ENCODE measurements around the gene DBP.
"Not testable (repeated sequence)": the region's sequence is repeated elsewhere in the genome, so short reads cannot be mapped to it uniquely, and the experiment has no call there.

Gene DBP

DNA sequence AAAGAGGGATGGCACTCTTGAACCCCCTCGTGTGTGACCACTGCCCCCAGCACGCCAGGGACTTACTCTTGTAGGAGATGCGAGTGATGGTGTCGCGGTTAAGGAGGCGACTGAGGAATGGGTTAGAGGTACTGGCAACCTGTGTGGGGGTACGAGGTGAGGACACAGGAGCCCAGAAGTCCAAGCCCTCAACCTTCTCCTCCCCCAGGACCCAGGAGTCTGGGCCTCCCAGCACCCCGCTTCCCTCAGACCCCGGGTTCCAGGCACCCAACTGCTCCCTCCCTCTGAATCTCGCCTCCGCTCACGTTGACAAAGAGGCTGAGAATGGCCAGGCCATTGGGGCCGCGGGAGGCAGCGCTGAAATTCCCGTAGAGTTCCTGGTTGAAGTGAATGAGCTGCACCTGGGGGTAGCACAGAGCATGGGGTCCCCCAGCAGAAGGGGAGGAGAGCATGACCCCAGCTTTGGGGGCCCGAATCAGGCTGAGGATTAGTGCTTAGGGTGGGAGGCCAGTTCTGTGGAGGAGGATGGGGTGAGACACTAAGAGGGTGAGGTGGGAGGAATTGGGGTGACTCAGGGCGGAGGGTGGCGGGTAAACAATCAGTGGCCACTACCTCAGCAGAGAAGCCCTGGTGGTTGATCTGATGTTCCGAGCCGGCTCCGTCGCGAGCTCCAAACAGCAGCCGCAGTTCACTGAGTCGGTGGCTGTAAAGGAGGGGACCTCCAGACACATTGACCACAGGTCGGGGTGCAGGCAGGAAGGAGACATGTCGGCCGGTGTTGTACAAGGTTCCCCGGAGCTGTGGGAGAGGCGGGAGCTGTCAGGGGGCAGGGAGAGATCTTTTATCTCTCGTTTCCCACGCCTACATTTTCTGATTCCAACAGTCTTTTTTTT is 2.5 kb upstream of the DBP start:
- DNase-seq (ENCODE audit: low spot score) = no peak

GRCh38 chr19:48638831-48639381 is 1.7 kb upstream of the DBP start:
- no peak for DNase-seq (ENCODE audit: low spot score)

DNA sequence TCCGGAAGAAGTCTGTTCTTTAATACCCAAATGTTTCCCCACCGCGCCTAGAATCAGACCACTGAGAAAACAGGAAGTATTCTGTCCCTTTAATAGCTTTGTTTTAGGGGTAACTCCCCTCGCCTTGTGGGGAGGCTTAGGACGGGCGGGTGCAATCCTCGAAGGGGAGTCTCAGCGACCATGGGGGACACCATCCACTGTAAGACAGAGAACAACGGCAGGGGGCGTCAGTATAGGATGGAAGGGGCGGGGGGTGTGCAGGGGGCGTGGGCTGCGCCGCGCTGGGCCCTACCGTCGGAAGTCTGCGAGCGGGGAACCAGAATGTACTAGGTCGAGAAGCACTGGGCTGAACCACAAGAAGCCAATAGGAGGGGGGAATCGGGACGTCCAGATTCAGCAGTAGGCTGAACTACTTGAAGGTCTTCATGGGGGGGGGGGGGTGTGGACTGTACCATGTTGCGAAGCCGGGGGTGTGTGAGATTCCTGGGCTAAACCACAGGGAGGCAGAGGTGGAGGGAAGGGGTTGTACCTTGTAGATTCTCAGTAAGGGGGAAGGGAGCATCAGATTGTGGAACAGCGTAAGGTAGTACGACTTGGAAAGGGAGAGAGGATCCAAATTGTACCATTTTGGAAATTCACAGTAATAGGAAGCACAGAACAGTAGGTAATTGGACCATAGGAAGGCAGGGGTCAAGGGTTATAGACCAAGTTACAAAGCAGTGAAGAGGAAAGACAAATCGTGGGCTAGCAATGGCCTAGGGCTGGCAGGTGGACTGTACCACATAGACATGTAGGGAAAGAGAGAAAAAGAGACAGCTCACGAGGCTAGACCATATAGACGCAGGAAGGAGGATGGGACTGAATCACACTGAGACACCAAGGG is 1.0 kb upstream of the DBP start:
- DNase-seq (ENCODE audit: low spot score) = peak; percentile 39

- peak; percentile 56 for DNase-seq (ENCODE audit: low spot score)
These were observed 319 bp upstream of the DBP start for GRCh38 chr19:48637449-48637947.

DNA sequence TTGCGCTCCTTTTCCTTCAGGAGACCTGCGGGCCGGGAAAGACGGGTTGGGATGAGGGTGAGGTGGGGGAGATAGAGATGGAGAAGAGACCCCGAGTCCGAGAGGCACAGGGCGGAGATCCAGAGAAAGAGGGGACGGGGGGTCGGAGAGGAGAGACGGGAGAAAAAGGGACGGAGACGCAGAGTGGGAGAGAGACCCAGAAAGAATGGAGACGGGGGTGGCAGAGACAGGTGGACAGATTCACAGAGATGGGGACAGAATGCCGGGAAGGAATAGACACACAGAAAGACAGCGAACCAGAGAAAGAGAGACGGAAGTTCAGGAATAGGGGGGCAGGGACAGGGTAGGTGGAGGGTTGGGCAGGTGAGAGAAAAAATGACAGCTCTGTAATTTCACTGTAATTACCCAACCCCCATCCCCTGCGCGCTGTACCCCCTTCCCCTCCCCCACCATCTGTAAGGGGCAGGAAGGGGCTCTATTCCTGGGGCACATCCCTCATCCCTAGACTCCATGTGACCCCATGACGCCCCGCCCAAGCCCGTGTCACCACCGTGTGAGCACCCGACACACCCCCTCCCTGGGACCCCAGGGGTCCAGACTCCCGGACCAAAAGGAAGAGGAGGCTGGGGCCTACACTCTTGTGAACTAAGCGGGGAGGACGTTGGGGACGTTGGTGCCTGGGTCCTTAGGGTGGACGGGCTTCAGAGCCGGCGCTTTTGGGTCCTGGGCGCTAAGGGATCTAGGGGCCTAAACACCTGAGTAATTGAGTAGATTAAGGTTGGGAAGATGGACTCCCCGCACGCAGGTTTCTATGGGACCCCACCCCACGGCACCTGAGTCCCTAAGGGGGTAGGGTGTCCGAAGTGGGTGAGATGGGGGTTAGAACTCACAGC is 967 bp downstream of the DBP start:
- DNase-seq (ENCODE audit: low spot score) = no peak

- no peak for DNase-seq (ENCODE audit: low spot score)
These were observed 1.8 kb downstream of the DBP start for GRCh38 chr19:48635263-48635965.

GRCh38 chr19:48634424-48635262 is 2.5 kb downstream of the DBP start:
- peak; percentile 49 for DNase-seq (ENCODE audit: low spot score)

DNA sequence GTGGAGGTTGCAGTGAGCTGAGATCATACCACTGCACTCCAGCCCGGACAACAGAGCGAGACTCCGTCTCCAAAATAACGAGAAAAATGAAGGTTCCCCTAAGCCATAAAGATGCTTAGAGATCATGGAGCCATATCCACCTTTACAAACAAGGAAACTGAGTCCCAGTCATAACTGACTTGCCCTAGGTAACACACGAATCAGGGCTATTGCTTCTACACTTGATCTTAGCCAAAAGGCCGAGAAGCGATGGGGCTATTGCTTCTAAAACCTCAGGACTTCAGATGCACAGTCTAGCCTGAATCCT is 3.2 kb downstream of the DBP start:
- DNase-seq (ENCODE audit: low spot score) = no peak

GRCh38 chr19:48633148-48634035 is 3.8 kb downstream of the DBP start:
- no peak for DNase-seq (ENCODE audit: low spot score)

- no peak for DNase-seq (ENCODE audit: low spot score)
These were observed 4.5 kb downstream of the DBP start for GRCh38 chr19:48632692-48633147.

DNA sequence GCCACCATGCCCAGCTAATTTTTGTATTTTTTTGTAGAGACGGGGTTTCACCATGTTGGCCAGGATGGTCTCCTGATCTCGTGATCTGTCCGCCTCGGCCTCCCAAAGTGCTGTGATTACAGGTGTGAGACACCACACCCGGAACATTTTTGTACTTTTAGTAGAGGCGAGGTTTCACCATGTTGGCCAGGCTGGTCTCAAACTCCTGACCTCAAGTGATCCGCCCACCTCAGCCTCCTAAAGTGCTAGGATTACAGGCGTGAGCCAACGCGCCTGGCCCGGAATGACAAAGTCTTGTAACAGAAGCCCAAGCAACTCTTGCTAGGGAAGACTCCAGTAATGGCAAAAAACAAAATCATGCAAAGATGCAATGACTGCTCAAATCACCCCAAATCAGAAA is 4.9 kb downstream of the DBP start:
- not testable (repeated sequence) for DNase-seq (ENCODE audit: low spot score)

GRCh38 chr19:48631225-48631624 is 6.0 kb downstream of the DBP start:
- no peak for DNase-seq (ENCODE audit: low spot score)

DNA sequence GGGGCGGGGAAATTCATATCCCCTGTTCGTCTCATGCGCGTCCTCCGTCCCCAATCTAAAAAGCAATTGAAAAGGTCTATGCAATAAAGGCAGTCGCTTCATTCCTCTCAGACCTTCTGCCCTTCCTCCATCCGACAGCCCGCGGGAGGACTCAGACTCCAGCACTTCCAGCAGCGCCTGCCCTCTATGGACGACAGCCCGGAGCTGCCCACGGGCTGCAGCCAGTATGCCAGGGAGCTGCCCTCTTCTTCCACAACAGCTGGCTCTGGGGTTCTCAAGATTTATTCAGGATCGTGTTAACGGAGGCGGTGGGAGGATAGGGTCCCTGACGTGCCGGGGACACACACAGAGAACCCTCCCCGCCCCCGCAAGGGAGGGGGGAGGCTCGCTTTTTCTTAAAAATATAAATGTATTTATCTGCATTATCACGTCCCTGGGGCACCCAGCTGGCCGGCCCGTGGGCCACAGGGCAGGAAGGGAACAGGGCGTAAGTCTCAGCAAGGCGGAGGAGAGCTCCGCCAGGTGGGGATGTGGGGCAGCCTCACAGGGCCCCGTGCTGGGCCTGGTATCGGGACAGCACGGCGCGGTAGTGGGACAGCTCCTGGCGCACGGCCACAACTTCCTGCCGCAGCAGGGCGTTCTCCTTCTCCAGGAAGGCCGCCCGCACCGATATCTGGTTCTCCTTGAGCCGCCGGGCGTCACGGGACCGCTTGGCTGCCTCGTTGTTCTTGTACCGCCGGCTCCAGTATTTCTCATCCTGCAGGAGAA is 6.7 kb downstream of the DBP start:
- DNase-seq (ENCODE audit: low spot score) = peak; percentile 45

DNA sequence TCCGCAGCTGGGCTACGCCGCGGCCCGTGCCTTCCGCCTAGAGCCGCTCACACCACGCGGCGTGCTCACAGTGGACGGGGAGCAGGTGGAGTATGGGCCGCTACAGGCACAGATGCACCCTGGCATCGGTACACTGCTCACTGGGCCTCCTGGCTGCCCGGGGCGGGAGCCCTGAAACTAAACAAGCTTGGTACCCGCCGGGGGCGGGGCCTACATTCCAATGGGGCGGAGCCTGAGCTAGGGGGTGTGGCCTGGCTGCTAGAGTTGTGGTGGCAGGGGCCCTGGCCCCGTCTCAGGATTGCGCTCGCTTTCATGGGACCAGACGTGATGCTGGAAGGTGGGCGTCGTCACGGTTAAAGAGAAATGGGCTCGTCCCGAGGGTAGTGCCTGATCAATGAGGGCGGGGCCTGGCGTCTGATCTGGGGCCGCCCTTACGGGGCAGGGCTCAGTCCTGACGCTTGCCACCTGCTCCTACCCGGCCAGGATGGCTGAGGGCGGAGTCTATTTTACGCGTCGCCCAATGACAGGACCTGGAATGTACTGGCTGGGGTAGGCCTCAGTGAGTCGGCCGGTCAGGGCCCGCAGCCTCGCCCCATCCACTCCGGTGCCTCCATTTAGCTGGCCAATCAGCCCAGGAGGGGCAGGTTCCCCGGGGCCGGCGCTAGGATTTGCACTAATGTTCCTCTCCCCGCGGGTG is 7.4 kb downstream of the DBP start:
- DNase-seq (ENCODE audit: low spot score) = no peak

- no peak for DNase-seq (ENCODE audit: low spot score)
These were observed 7.9 kb downstream of the DBP start for GRCh38 chr19:48629297-48629598.

DNA sequence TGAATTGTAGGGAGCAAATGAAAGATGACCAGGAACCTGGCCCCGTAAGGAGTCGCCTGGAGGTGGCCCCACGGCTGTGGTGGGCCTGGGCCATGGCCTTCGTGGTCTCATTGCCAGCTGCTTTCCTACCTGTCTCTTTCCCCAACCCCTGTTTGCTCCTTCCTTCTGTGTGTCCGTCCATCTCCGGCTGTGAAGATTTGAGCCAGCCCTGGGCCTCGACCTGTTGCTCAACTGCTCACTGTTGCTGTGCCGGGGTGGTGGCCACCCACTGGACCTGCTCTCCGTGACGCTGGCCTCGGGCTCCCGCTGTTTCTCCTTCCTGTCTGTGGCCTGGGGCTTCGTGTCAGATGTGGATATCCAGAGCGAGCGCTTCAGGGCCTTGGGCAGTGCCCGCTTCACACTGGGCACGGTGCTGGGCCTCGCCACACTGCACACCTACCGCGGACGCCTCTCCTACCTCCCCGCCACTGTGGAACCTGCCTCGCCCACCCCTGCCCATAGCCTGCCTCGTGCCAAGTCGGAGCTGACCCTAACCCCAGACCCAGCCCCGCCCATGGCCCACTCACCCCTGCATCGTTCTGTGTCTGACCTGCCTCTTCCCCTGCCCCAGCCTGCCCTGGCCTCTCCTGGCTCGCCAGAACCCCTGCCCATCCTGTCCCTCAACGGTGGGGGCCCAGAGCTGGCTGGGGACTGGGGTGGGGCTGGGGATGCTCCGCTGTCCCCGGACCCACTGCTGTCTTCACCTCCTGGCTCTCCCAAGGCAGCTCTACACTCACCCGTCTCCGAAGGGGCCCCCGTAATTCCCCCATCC is 8.5 kb downstream of the DBP start:
- no peak for DNase-seq (ENCODE audit: low spot score)

GRCh38 chr19:48627865-48628314 is 9.3 kb downstream of the DBP start:
- no peak for DNase-seq (ENCODE audit: low spot score)

Data from kidney capillary endothelial cell (primary cell).